HCT116 (cell line): ENCODE data around the gene ATXN2. TPM values are rescaled to one million over a fixed set of nuclear protein-coding genes. Genes with fewer than 3 reads are reported as not detected.

Experiments used
- ATAC-seq: fragments of 200-7000 bp; cut with Tn5 transposase; 2 replicates; pipeline ENCODE4 v1.9.1; 2020; ENCODE audit warnings: mild to moderate bottlenecking, moderate library complexity
- BruUV-seq: library from RNA; stranded (reverse); fragments of 400-500 nt; replicated peaks from 2 replicates; lab custom pipeline; 2021; lab: Mats Ljungman, UMichigan
- CTCF ChIA-PET: fragments of 300-600 bp; sonication (Branson Sonifier 250); formaldehyde crosslinking; loops from one replicate; lab custom pipeline; 2021; ENCODE audit warnings: antibody characterized with exemption; lab: Charles Lee
- POLR2A ChIA-PET: fragments of 300-600, 350-600 bp; sonication (Branson Sonifier 250); formaldehyde crosslinking; loops from one replicate; lab custom pipeline; 2021; ENCODE audit warnings: antibody characterized with exemption; lab: Charles Lee
- RAD21 ChIA-PET, 2 experiments: fragments of 300-600 bp; sonication (Branson Sonifier 250); formaldehyde crosslinking; loops; one replicate each; lab custom pipeline; 2023; ENCODE audit warnings: low total read pairs in 2 of 2; ENCODE audit not compliant: uncharacterized antibody in 2 of 2, unreplicated experiment in 2 of 2, low non-redundant PET in 1 of 2; lab: Charles Lee
- DNase-seq: peaks from one replicate; pipeline ENCODE4 v3.0.0-alpha.2; 2010; ENCODE audit warnings: low read depth, low spot score
- H2AFZ ChIP-seq: fragments of 200-600 bp; shearing (Covaris generic), sonication (generic); 2 replicates; pipeline ENCODE4 v1.6.1; 2017; ENCODE audit warnings: low read depth, mixed run types, mixed read lengths, antibody characterized with exemption, low read length; ENCODE audit not compliant: poor library complexity, severe bottlenecking
- H3K27ac ChIP-seq: 2 replicates; pipeline ENCODE4 v1.5.1; 2012; ENCODE audit warnings: low read depth, low read length
- H3K27me3 ChIP-seq: fragments of 200-600 bp; sonication (generic); 2 replicates; pipeline ENCODE4 v1.6.1; 2016; ENCODE audit warnings: mixed run types, low read length, mixed read lengths; ENCODE audit not compliant: insufficient read depth
- H3K36me3 ChIP-seq, 2 experiments: fragments of 200-500 bp in 1 of 2; fragments of 200-600 bp in 1 of 2; sonication (Bioruptor generic) in 1 of 2; sonication (generic) in 1 of 2; 2 replicates each; pipeline versions ENCODE4 v1.5.1 to v1.6.1; 2014 to 2016; ENCODE audit warnings: low read length in 2 of 2, inconsistent platforms in 1 of 2, mixed read lengths in 1 of 2, mixed run types in 1 of 2; ENCODE audit not compliant: insufficient read depth in 2 of 2, control insufficient read depth in 1 of 2
- H3K4me1 ChIP-seq, 2 experiments: fragments of 200-600 bp in 1 of 2; sonication (generic) in 1 of 2; 2 replicates each; pipeline versions ENCODE4 v1.5.1 to v1.6.1; 2012 to 2017; ENCODE audit warnings: low read length in 2 of 2, inconsistent platforms in 1 of 2, mild to moderate bottlenecking in 1 of 2, mixed read lengths in 1 of 2, mixed run types in 1 of 2, moderate library complexity in 1 of 2; ENCODE audit not compliant: insufficient read depth in 2 of 2, control insufficient read depth in 1 of 2
- H3K4me2 ChIP-seq: fragments of 200-600 bp; sonication (generic); 2 replicates; pipeline ENCODE4 v1.6.1; 2017; ENCODE audit warnings: mixed run types, low read length, mixed read lengths
- H3K4me3 ChIP-seq, 2 experiments: fragments of 200-600 bp in 1 of 2; sonication (generic) in 1 of 2; replicated peaks in 1 of 2; 2 replicates each; pipeline ENCODE4 v1.5.1; 2011 to 2016; ENCODE audit warnings: low read length in 2 of 2, control low read depth in 1 of 2, low read depth in 1 of 2, mild to moderate bottlenecking in 1 of 2, mixed read lengths in 1 of 2, mixed run types in 1 of 2
- H3K79me2 ChIP-seq: fragments of 200-600 bp; sonication (generic); 2 replicates; pipeline ENCODE4 v1.6.1; 2017; ENCODE audit warnings: mild to moderate bottlenecking, mixed run types, low read length, moderate library complexity, mixed read lengths; ENCODE audit not compliant: insufficient read depth
- H3K9ac ChIP-seq: fragments of 200-600 bp; sonication (generic); 2 replicates; pipeline ENCODE4 v1.6.1; 2016; ENCODE audit warnings: low read length, mixed read lengths
- H3K9me2 ChIP-seq: fragments of 200-600 bp; sonication (generic), shearing (Covaris generic); 2 replicates; pipeline ENCODE4 v1.6.1; 2017; ENCODE audit warnings: mixed run types, mild to moderate bottlenecking, moderate library complexity; ENCODE audit not compliant: insufficient read depth
- H3K9me3 ChIP-seq, 2 experiments: fragments of 200-500 bp in 1 of 2; fragments of 200-600 bp in 1 of 2; sonication (Bioruptor generic) in 1 of 2; sonication (generic) in 1 of 2; 2 replicates each; pipeline ENCODE4 v1.6.1; 2014 to 2017; ENCODE audit warnings: low read length in 2 of 2, mixed read lengths in 2 of 2, inconsistent platforms in 1 of 2, low read depth in 1 of 2, mild to moderate bottlenecking in 1 of 2, mixed run types in 1 of 2, moderate library complexity in 1 of 2; ENCODE audit not compliant: control insufficient read depth in 1 of 2, insufficient read depth in 1 of 2
- H4K20me1 ChIP-seq: fragments of 200-600 bp; sonication (generic), shearing (Covaris generic); 2 replicates; pipeline ENCODE4 v1.6.1; 2017; ENCODE audit warnings: mixed run types, mild to moderate bottlenecking, moderate library complexity; ENCODE audit not compliant: insufficient read depth
- EGR1 ChIP-seq: IDR thresholded peaks from 2 replicates; pipeline ENCODE4 v1.6.1; 2012; ENCODE audit warnings: low read depth
- JUND ChIP-seq: IDR thresholded peaks from 2 replicates; pipeline ENCODE4 v1.6.1; 2012
- POLR2AphosphoS5 ChIP-seq: IDR thresholded peaks from 2 replicates; pipeline ENCODE4 v1.6.1; 2011; ENCODE audit warnings: mild to moderate bottlenecking, low read depth, low read length, moderate library complexity
- SP1 ChIP-seq: IDR thresholded peaks from 2 replicates; pipeline ENCODE4 v1.6.1; 2012; ENCODE audit warnings: low read depth
- SRF ChIP-seq: IDR thresholded peaks from 2 replicates; pipeline ENCODE4 v1.6.1; 2012; ENCODE audit warnings: low read depth
- YY1 ChIP-seq: IDR thresholded peaks from 2 replicates; pipeline ENCODE4 v1.6.1; 2011; ENCODE audit warnings: low read length, low read depth, moderate library complexity, mild to moderate bottlenecking; ENCODE audit not compliant: insufficient replicate concordance; ENCODE audit errors: extremely low read depth
- ZFX ChIP-seq: fragments of 450-650 bp; IDR thresholded peaks from 2 replicates; pipeline ENCODE4 v1.6.1; 2017
- ZNF274 ChIP-seq: fragments of 200-500 bp; sonication (Bioruptor generic); IDR thresholded peaks from 2 replicates; pipeline ENCODE4 v1.6.1; 2014; ENCODE audit warnings: mild to moderate bottlenecking, low read depth, low read length, inconsistent platforms
- intact Hi-C: fragments of 100-400 bp; cut with micrococcal nuclease; formaldehyde crosslinking; loops from 2 replicates; pipeline ENCODE4 v1.10.0; 2022
- total RNA-seq: library from RNA; stranded (reverse); gene quantifications from one replicate; pipeline ENCODE4 v1.2.1, GENCODE V29; 2021; ENCODE audit not compliant: unreplicated experiment
- TF ChIP-seq, protein P1 (sequence below), 3 experiments: fragments of 200-600 bp in 1 of 3; sonication (generic) in 1 of 3; IDR thresholded peaks in 2 of 3; conservative IDR thresholded peaks in 1 of 3; 2 replicates each; pipeline ENCODE4 v1.5.1; 2012 to 2017; ENCODE audit warnings: low read depth in 2 of 3, low read length in 2 of 3, antibody characterized with exemption in 1 of 3, borderline replicate concordance in 1 of 3, control low read depth in 1 of 3, mild to moderate bottlenecking in 1 of 3, mixed read lengths in 1 of 3, mixed run types in 1 of 3, moderate library complexity in 1 of 3; ENCODE audit not compliant: insufficient read depth in 1 of 3

The ATXN2 gene
- total RNA-seq, 1 experiment from 2014 or later = 72.7 TPM

DNA sequence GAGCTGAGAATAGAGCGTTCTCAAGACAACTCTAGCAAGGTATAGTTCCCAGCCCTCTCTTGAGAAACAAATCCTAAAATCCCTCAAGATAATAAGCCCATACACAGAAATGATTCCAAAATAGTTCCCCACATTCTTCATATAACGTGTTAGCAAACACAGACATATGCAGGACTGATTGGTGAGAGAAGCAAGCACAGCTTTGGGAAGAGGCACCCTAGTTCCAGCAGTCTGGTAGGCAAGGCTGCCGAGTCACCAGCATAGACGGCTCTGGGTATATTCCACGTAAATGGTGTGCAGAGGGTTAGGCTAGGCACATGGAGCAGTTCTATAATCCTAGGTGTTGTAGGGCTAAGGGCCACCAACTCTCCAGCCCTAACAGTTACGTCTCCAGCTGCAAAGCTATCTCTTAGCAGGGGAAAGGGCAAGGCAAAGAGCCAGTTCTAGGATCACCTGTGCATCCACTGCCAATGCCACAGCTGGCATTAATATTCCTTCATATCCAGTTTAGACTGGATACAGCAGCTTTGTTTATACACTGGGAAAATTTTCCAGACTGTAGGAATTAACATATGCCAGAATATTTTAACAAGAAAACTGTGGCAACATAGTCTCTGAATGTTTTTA is 140.5 kb downstream of the ATXN2 start:
- RAD21 ChIA-PET = no interaction called here
- no peak overlapping the region for H3K27ac ChIP-seq
- no peak for TF ChIP-seq EGR1
- TF ChIP-seq, protein P1, sequence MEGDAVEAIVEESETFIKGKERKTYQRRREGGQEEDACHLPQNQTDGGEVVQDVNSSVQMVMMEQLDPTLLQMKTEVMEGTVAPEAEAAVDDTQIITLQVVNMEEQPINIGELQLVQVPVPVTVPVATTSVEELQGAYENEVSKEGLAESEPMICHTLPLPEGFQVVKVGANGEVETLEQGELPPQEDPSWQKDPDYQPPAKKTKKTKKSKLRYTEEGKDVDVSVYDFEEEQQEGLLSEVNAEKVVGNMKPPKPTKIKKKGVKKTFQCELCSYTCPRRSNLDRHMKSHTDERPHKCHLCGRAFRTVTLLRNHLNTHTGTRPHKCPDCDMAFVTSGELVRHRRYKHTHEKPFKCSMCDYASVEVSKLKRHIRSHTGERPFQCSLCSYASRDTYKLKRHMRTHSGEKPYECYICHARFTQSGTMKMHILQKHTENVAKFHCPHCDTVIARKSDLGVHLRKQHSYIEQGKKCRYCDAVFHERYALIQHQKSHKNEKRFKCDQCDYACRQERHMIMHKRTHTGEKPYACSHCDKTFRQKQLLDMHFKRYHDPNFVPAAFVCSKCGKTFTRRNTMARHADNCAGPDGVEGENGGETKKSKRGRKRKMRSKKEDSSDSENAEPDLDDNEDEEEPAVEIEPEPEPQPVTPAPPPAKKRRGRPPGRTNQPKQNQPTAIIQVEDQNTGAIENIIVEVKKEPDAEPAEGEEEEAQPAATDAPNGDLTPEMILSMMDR (IDR thresholded peaks at IDR 0.05 in 2 of 3, conservative IDR thresholded peaks at IDR 0.05 in 1 of 3; ENCODE audit: borderline replicate concordance in 1 of 3, insufficient read depth in 1 of 3, low read depth in 2 of 3, low read length in 2 of 3) = no peak
- no peak for TF ChIP-seq POLR2AphosphoS5
- TF ChIP-seq SP1 = no peak
- TF ChIP-seq YY1 = no peak
- no peak for TF ChIP-seq ZFX
- TF ChIP-seq SRF = no peak
- TF ChIP-seq ZNF274 = no peak
- no peak for TF ChIP-seq JUND
- intact Hi-C loops = no loop called here
- CTCF ChIA-PET = interaction anchor here (1.3 kb wide), 1 partner anchor 62 kb away, joined by 3 read pairs; no protein-coding TSS in a partner anchor
- ATAC-seq = no peak
- no peak overlapping the region for H3K4me3 ChIP-seq
- H3K4me2 ChIP-seq = no peak overlapping the region
- no peaks in the 10 kb centered on the region for H4K20me1 ChIP-seq
- H3K9me2 ChIP-seq = no peaks in the 10 kb centered on the region
- no peak overlapping the region for H3K9ac ChIP-seq
- no peaks in the 10 kb centered on the region for H3K27me3 ChIP-seq
- no peaks in the 10 kb centered on the region for H3K9me3 ChIP-seq
- DNase-seq = no peak
- BruUV-seq = no TSS peak
- POLR2A ChIA-PET = interaction anchor here (0.8 kb wide), 1 partner anchor 10 kb away, joined by 3 read pairs; no protein-coding TSS in a partner anchor
- H3K36me3 ChIP-seq = peaks cover 22 to 24% of the 10 kb centered on the region in 2 experiments; a peak in 3 of 4 replicates
- H3K4me1 ChIP-seq = no peaks in the 10 kb centered on the region
- H2AFZ ChIP-seq = no peak overlapping the region
- no peaks in the 10 kb centered on the region; the same call in 1 of the 2 replicates for H3K79me2 ChIP-seq
